GM21367 (cell line): ENCODE data around the gene ERRFI1.

Experiments used
- ATAC-seq: cut with Tn5 transposase; IDR thresholded peaks from one replicate; pipeline ENCODE4 v1.9.1; 2021; ENCODE audit not compliant: unreplicated experiment

Gene ERRFI1

GRCh38 chr1:8020032-8020431, 6.1 kb downstream of the ERRFI1 start:
- no peak for ATAC-seq

- ATAC-seq, result no peak
These were observed 6.9 kb downstream of the ERRFI1 start for GRCh38 chr1:8019229-8019620.

DNA sequence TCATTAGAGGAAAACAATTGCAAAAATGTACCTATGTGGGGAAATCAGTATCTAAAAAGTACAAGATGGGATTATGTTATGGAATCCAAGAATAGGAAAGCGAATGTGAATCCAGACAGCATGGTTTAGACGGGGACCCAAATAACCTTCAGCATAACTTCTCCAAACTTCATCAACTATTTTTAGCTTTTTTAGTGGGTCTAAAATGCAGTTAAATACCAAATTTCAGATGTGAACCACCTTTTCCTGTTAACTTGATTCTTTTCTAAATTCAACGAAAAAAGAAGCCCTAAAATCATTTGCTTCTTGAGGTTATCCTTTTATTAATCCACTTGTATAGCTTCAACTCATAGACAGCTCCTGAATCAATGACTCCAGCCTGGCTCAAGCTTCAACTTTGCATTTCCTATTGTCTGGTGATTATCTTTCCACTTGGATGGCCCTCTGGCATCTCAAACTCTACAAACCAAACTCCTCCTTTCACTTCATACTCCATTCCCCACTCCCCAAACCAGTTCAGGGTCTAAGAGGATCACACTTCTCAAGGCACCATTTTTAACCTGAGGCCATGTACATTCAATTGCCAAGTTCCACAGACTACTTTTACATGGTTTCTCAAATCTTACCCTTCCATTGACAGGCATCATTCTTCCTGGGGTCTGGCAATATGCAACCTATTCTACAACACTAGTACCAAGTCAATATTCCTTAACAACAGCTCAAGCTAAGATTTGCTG, 7.4 kb downstream of the ERRFI1 start:
- no peak for ATAC-seq

GRCh38 chr1:8017495-8018197, 8.5 kb downstream of the ERRFI1 start:
- ATAC-seq, result no peak

GRCh38 chr1:8016895-8017241, 9.2 kb downstream of the ERRFI1 start:
- ATAC-seq, result no peak

DNA sequence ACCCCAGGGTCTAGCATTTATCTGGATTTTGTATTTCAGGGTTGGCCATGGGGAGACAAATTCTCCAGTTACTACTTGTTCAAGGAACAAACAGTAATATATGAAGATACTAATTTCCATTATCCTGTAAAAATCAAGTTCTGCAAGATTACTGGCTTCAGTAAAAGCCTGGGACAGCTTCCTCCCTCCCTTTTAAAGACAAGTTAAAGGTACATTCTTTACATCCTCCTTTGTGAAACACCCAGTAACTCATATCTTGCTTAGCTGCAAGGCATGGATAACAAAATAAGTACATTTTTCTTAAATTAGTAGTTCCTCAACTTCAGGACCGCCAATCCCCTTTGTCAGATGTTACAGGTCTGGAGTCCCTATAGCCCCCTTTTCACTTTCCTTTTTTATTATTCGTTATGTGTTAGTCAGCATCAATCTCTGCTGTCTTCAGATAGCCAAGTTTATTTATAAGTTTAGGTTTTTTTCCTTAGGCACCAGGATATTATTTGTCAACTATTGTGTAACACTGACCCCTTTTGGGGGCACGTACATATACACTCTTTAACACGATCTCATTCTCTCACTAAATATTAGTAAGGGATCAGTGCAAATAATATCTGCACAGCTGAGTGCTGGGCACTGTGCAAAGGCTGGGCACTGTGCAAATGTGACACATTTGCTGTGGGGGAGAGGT, 9.8 kb downstream of the ERRFI1 start:
- ATAC-seq, result no peak

GRCh38 chr1:8015809-8016165, 10.3 kb downstream of the ERRFI1 start:
- ATAC-seq, result no peak

DNA sequence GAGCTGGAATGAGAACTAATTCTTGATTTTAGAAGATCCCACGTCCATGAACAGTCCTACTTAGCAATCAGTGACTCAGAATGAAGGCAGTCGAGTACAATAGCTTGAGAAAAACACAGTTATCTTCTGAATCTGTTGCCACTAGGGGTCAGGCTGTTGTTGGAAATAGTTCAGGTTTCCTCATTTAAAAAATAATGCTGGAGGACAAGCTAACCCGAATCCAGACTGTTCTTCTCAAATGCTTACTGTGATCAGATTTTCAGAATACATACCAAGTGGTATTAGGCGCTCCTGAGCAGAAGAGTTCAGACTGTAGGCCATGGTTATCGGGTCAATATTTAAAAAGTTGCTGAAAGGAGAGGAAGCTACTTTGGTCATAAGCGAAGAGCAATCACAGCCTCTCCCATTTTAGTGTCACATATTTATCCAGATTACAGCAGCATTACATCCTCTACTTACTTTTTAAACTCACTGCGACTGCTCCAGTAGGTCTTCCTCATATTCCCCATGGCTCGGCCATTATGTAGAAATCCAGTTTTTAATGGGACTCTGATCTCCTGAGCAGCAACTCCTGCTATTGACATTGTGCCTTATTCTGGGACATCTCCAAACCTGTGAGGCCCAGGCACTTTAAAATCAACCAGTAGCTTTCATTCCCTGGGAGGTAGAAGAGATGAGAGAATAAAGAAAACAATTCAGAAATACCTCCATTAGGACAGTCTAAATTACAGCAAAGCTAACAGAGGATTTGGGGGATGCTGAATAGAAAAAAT, 10.9 kb downstream of the ERRFI1 start:
- ATAC-seq, result no peak

DNA sequence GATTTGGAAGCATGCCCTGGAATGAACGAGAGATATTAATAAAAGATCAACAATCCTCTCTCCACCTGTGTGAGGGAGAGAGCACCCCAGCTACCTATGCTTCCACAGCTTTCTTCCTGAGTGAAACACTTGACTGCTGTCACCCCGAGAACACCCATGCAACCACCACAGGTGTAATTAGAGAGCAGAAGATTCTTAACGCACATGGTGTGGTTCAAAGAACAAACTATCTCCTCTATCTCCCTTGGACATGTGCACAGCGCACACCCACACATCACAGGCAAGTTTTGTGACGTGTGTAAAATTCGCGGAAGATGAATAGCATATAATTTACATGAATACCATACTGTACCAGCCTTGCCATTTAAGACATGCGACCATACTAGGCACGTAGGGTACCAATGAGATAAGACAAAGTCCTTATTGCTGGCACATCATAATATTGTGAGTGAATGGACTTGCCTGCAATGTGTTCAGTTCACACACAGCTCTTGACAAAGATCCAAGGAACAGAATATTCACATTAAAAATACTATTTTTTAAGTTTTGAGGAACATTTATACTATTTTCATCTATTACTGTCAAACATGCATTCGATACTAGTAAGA, 11.6 kb downstream of the ERRFI1 start:
- no peak for ATAC-seq

DNA sequence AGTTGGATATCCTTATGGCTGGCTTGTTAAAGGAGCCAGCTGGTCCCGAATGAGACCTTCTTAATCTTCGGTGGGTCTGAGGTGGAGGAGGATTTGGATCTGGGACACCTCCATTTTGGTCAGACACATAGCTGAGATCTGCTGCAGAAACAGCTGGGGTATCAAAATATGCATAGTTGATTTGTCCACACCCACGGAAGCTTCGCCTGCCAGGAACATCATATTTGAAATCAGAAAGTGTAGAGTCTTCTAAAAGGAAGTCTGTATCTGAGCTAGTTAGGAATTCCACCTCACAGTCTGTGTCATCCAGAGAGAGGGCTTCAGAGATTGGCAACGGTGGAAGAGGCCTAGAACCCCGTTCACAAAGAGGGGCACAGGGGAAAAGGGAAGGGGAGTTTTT, 12.3 kb downstream of the ERRFI1 start:
- no peak for ATAC-seq

DNA sequence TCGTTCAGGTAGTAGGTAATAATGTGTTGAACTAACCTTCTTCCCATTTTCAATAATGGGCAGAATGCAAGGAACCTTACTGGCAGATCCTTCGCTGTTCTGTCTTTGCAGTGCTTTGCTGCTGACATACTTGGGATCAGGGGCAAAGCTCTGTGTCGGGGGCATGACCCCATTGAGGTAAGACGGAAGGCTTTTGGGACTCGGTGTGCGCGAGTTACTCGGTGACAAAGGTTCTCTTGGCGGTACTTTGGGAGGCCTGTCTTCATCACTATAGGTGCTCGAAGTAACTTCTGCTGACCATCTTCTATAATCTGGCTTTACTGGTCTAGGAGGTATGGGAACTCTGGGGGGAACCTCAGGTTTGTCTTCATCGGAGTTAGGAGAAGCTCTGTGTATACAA, 12.7 kb downstream of the ERRFI1 start:
- no peak for ATAC-seq

GRCh38 chr1:8012955-8013354, 13.2 kb downstream of the ERRFI1 start:
- ATAC-seq, result no peak

DNA sequence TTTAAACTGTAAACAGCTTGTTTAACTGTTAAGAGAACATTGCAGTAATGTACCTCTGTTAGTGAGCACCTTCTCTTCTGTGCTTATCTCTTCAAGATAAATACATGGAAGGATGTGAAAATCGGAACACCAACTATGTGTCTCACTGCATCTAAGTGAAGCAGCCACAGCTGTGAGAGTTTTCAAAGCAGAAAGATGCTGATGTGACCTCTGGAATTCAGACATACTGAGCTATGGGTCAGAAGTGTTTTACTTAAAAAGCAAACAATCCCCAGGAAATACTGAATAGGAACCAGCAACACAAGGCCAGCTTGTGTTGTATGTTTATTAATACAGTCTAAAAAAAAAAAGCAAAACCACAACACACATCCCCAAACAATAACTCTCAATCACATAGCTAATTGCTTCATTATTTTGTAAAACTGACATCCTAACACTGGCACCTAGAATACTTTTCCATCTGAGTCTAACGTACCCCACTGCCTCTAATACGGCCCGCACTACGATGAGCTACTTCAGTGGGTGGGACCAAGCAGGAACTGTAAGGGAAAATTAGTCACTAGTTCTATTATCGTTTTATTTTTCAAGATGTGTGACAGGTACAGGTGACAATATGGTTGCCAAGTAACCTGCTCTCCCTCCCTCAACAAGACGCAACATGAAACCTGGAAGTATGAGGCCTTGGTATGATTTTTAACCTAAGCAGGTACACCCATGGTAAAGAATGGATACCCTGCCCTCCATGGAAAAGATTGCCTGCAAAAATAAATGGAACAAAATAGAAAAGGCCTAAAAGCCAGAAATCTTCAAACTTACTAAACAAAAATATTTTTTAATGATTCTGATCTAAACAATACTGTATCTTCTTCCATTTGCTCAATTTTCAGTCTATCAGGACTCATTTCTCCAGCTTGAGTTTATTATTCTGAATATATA, 13.9 kb downstream of the ERRFI1 start:
- ATAC-seq, result no peak

DNA sequence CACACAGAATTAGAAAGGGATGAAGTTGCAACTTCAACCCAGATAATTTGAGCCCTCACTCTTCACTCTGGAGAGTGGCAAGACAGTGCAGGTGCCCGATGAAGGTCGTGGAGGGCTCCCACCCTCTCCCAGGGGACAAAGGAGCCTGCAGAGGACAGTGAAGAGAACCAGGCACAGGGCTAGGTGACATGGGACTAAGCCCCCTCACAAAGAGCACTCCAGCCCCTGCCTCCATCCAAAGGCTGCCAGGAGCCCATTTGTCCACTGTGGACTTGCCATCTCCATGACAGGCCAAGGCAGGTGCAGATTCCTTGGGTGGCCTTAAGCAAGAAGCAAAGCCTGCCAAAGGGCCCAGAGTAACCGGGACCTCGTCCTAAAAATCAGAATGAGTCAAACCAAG, 15.1 kb downstream of the ERRFI1 start:
- ATAC-seq, result no peak

DNA sequence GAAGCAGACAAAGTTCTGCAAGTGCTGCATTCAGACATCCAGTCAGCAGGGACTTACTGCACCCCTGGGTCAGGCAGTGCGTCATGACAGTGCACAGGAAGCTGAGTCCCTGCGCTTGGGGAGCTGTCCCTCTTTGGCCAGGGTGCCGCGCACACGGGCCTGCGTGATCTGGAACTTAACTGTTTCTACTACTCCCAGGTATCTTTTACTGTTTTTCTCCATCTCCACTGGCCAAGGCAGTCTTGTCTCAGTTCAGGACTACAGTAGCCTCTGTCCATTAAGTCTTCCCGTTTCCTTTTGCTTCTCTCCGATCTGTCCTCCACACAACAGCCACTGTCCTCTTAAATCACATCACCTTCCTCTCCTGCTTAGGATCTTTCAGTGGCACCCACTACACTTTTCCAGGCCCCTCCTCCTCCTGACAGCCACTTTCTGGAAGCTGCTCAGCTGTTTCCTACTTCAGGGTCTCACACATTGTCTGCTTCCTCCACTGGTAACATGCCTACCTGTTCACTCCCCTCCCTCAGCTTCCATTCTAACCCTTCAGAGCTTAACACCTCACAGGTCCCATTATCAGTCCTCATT, 15.9 kb downstream of the ERRFI1 start:
- no peak for ATAC-seq

DNA sequence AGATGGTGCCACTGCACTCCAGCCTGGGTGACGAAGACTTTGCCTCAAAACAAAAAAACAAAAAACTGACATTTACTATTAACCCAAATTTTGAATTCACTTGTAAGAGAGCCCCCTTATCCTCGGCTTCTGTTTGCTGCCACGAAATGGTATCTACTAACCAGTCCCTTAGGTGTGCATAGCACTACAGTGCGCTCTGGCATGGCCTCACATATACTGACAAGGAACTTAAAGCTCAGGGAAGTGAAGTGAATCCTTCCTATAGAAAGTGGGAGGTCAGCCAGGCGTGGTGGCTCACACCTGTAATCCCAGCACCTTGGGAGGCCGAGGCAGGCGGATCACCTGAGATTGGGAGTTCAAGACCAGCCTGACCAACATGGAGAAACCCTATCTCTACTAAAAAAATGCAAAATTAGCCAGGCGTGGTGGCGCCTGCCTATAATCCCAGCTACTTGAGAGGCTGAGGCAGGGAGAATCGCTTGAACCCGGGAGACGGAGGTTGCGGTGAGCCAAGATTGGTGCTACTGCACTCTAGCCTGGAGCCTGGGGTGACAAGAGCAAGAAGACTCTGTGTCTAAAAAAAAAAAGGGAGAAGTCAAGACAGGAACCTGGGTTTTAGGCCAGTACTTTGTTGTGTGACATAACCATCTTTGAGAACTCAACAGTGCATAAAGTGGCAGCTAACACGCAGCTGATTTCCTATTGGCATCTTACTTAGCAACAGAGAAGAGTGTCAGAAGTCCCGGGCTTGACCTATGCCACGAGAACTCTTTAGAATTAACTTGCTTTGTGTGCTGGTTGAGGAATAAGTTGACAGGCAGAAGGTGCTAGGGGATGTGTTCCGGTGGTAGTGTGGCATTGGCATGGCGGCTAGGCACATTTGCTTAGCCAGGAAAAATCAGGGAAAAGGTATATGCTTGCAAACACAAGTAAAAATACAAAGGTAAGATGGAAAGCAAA, 16.8 kb downstream of the ERRFI1 start:
- no peak for ATAC-seq

DNA sequence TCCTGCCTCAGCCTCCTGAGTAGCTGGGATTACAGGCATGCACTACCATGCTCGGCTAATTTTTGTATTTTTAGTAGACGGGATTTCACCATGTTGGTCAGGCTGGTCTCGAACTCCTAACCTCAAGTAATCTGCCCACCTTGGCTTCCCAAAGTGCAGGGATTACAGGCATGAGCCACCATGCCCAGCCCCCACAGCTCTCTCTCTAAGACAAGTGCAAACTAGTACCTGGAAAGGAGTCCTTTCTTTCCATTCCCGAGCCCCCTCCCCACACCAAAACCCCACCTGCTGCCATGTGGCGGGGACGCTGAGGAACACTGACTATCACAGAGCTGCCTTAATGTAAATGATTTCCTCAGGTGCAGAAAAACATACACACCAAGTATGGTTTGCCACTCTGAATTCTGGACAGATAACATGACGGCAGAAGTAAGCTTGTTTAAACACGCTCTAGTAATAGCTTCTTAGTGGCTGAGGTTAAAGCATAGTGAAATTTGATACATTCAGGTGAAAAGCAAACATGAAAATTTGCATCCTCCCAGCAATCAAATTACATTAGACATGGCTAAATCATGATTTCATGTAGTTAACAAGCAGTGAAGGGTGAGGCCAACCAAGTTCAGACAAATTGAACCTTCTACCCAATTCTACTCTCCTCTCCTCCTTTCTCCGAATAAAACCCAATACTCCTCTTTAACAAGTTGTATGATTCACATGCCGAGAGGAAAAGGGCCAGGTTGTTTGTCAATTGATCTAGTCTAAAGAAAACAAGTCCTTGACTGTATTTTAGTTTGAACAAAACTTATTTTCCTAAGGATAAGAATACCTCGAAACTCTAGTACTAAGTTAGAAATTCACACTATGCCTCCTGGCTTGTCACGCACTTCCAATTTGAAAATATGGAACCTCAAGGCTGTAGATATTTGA, 19.8 kb downstream of the ERRFI1 start:
- no peak for ATAC-seq
